GM18499 (cell line): ENCODE measurements around the gene EML4.
"Not testable (repeated sequence)": the region's sequence is repeated elsewhere in the genome, so short reads cannot be mapped to it uniquely, and the experiment has no call there.

ENCODE experiments used
- ATAC-seq: cut with Tn5 transposase; IDR thresholded peaks from one replicate; pipeline ENCODE4 v1.9.1; 2021; ENCODE audit warnings: moderate number of reproducible peaks; ENCODE audit not compliant: insufficient read depth, unreplicated experiment

Gene EML4

DNA sequence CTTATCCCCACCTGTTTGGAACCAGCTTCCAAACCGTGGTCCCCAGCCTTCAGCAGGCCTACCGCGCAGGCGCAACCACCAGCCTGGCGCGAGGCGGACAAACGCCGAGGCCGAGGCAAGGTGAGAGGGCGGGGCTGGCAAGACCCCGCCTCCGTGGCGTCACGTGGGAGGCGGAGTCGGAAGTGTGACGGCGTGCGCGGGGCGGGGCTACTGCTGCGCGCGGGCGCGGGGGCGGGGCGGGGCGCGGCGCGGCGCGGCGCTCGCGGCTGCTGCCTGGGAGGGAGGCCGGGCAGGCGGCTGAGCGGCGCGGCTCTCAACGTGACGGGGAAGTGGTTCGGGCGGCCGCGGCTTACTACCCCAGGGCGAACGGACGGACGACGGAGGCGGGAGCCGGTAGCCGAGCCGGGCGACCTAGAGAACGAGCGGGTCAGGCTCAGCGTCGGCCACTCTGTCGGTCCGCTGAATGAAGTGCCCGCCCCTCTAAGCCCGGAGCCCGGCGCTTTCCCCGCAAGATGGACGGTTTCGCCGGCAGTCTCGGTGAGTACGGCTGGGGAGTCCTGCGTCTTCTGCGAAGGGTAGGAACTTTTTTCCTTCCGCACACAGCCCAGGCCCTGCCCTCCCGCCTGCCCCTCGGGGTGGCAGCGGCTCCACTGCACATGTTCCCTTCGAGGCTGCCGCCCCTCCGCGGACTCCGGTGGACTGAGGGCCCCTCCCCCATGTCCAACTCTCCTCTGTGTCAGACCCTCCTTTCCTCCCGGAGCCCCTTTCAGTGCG, at the start of gene EML4:
Gene EML4 (plus strand): TSS at position 254 of the 774 bp plus-strand sequence. CDS start 259 bp downstream, at position 513.
- ATAC-seq = peak; percentile 61

DNA sequence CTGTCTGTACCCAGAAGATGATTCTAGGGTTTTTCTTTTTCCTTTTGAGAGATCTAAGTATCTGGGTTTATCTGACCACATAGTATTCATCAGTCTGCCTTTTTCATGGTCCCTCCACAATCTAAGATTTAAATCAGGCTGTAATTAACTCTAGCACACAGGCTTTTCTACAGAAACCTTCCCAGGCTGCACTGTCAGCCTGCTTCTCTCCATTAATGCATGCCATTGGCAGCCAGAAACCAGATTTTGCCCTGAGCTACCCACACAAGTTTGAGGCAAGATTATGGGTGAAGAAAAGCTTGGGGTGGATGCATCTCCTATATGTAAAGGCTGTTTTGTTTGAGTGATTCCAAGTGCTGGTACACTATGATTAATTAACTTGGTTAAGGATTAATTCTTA, 45.7 kb upstream of the EML4 start:
- ATAC-seq = no peak

DNA sequence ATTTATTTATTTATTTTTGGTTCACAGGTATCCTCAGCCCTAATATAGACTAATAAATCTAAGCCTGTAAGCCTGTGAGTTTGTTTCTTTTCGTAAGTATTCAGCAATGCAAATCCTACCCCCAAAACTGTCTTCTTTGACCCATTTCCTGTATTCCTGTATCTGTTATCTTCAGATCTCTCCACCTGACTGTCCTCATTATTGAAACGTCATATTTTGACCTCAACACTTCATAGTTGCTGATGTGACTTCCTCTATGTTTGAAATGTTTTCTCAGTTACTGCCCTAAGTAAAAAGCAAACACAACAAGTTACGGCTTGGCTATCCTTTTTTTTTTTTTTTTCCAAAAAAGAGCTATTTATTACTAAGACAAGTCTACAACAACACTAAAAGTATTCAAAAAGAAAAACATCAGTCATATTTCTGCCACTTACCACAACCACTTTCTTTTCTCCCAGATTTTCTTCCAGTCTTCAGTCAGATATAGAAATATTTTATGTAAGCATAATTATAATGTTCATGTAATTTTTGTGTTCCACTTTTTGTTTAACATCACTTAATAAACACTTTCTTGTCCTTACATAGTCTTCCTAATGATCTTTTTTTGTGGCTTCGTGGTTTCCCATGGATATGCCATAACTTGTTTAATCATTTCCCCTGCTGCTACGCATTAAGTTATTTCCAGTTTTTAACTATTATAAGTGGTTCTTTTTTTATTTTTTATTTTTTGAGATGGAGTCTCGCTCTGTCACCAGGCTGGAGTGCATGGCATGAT, 45.0 kb upstream of the EML4 start:
- peak; percentile 59 for ATAC-seq

DNA sequence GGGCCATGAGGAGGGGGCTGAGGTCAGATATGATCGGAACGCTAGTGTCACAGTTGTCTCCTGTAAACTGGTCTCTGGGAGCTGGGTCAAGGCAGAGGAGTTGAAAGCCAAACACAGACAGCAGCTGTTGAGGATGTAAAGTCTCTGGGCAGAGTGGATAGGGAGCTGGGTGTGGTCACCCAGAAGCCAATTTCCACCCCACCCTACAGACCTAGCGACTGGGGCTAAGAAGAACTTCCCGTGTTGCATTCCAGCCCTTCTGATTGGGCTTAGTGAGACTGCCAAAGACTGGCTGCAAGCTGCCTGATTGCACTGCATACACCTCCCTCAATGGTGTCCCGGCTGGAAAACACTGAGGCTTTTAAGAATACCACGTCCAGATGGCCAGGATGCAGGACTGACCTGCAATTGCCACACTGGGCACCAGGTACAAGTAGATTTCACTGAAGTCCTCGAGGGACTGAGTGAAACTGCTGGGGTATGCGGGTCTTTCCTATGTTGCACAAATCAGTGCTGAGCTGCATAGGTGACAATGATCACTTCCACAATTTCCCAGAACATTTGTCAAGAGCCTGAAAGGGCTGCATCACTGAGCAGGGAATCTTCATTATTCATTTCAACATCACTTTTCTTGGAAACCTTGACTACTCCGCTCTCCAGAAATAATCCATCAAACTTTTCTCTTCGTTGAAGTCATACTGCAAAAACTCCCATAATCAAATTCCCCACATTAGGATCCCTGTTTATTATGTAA, 43.1 kb upstream of the EML4 start:
- ATAC-seq = no peak

DNA sequence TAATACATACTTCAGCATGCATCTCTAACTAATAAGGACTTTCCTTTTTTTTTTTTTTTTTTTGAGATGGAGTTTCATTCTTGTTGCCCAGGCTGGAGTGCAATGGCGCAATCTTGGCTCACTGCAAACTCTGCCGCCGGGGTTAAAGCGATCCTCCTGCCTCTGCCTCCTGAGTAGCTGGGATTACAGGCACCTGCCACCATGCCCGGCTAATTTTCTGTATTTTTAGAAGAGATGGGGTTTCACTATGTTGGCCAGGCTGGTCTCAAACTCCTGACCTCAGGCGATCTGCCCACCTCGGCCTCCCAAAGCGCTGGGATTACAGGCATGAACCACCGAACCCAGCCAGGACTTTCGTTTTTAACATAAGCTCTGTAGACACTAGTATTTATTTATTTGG, 42.3 kb upstream of the EML4 start:
- not testable (repeated sequence) for ATAC-seq

DNA sequence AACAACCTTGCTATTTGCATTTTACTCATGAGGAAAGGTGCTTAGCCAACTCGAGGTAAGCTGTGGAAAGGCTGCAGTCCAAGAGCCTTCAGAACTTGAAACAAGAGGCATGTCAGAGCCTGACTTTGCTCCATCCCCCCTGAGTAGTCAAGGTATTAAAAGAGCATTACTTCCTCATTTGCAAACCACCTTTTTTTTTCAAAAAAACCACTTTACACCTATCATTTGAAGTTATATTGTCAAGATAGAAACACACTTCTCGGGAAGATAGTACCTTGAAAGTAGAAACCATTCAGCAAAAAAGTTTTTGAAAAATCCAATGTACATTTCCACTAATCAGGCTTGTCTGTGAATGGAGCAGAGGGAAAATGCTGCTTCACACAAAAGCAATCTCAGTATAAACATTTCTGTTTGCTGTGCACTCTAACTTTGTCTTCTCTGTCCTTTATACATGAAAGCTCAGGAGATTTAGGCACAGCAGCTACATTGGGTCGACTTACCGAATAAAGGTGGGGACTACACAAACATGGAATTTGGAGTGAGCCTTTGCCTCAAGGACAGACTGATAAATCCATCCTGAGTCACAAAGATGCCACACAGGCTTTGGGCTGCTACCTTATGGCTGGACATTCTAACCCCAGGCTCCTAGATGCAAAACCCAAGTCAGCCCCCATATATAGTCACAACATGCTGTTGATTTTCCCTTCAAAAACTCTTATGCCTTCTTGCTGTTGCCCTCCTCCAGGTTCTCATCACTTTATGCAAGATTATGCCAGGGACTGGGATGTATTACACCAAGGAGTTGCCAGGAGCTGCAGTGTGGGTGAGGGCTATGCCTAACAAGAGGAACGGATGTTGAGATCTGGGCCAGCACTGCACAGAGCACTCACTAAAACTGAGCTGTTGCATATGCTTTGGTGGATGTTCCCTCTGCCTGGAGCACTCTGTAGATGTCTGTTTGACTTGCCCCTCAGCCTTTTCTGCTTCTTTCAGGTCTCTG, 41.4 kb upstream of the EML4 start:
- ATAC-seq = peak; percentile 41

GRCh38 chr2:42128721-42129486, 40.2 kb upstream of the EML4 start:
- ATAC-seq = no peak

DNA sequence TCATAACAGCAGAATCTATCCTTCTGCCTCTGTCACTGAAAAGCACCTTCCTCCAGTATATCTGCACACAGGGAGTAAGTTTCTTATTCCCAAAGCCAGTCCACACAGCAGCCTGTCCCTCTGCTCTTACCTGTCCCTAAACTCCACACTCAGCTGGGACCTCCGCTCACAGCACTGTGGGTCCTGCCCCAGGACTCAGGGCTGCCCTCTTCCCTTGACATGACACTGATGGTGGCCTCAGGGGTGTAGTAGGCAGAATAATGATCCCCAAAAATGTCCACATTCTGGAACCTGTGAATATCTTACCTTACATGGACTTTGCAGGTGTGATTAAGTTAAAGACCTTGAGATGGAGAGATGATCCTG, 39.7 kb upstream of the EML4 start:
- no peak for ATAC-seq

- no peak for ATAC-seq
These were observed 39.2 kb upstream of the EML4 start for GRCh38 chr2:42129947-42130346.

GRCh38 chr2:42130858-42131257, 38.3 kb upstream of the EML4 start:
- ATAC-seq = not testable (repeated sequence)

GRCh38 chr2:42132191-42132965, 36.8 kb upstream of the EML4 start:
- ATAC-seq = no peak

GRCh38 chr2:42132966-42133641, 36.0 kb upstream of the EML4 start:
- ATAC-seq = peak; percentile 83

DNA sequence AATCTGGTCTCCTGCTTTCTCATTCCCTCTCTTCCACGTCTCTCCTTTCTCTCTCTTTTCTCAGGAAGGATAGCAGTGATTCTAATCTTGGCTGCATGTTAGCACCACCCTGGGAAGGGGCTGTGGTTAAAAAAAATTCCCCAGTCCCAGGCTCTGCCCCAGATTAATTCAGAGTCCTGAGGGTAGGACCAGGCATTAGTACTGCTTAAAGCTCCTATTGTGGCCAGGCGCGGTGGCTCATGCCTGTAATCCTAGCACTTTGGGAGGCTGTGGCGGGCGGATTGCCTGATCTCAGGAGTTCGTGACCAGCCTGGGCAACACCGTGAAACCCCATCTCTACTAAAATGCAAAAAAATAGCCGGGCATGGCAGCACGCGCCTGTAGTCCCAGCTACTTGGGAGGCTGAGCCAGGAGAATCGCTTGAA, 35.4 kb upstream of the EML4 start:
- ATAC-seq = no peak

GRCh38 chr2:42134401-42134932, 34.7 kb upstream of the EML4 start:
- not testable (repeated sequence) for ATAC-seq

- no peak for ATAC-seq
These were observed 33.5 kb upstream of the EML4 start for GRCh38 chr2:42135381-42136312.

DNA sequence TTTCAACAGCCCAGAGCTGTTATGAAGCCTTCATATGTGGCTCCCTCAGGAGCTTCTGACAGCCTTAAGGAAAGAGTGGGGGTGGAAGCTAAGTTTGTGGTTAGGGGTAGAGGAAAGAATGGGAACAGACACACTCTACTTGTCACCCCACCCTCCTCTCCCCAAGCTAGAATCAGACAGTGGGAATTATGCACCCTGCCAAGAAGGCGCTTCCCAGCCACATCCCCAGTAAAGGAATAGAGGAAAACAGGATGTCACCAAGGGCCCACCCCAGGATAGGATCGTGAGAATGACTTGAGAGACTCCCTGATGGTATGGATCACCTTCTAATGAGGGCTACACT, 32.4 kb upstream of the EML4 start:
- no peak for ATAC-seq
